Activated CD8-positive, alpha-beta T cell treated with anti-CD3 and anti-CD28 coated beads, Interleukin-2, amount 10 ng/mL, durations not matched to agents 7 days and 5 days (primary cell): Measurements from ENCODE around the gene RPGRIP1L. TPM values are rescaled to one million over a fixed set of nuclear protein-coding genes. Genes with fewer than 3 reads are reported as not detected.

Source experiments
- ATAC-seq: fragments of 150-1000 bp; cut with Tn5 transposase; one replicate; pipeline ENCODE4 v1.10.0; 2021; ENCODE audit warnings: moderate library complexity
- CTCF ChIA-PET: fragments of 350-600 bp; sonication (Branson Sonifier 250); formaldehyde crosslinking; loops from one replicate; lab custom pipeline; 2021; ENCODE audit warnings: antibody characterized with exemption; lab: Charles Lee
- POLR2A ChIA-PET: fragments of 350-600 bp; sonication (Branson Sonifier 250); formaldehyde crosslinking; loops from one replicate; lab custom pipeline; 2021; ENCODE audit warnings: antibody characterized with exemption; lab: Charles Lee
- DNase-seq: peaks from one replicate; pipeline ENCODE4 v3.0.0-alpha.2; 2020
- H3K27ac Mint-ChIP-seq: one replicate; pipeline ENCODE4 v1.8.0; 2021; ENCODE audit warnings: mild to moderate bottlenecking, mixed read lengths
- H3K27me3 Mint-ChIP-seq: one replicate; pipeline ENCODE4 v1.8.0; 2021; ENCODE audit warnings: low read depth, mixed read lengths
- H3K36me3 Mint-ChIP-seq: one replicate; pipeline ENCODE4 v1.8.0; 2021; ENCODE audit warnings: low read depth, mixed read lengths
- H3K4me1 Mint-ChIP-seq: one replicate; pipeline ENCODE4 v1.8.0; 2021; ENCODE audit warnings: low read depth, mixed read lengths
- H3K4me3 Mint-ChIP-seq: one replicate; pipeline ENCODE4 v1.8.0; 2021; ENCODE audit warnings: mild to moderate bottlenecking, mixed read lengths
- H3K9me3 Mint-ChIP-seq: one replicate; pipeline ENCODE4 v1.8.0; 2022; ENCODE audit warnings: mixed read lengths; ENCODE audit not compliant: insufficient read depth
- total RNA-seq, 2 experiments: library from RNA; stranded (reverse); gene quantifications; one replicate each; pipeline ENCODE4 v1.2.3, GENCODE V29; 2021

Gene RPGRIP1L
- total RNA-seq, 2 experiments from 2014 or later, result 6.1 TPM

- no peak for ATAC-seq
- POLR2A ChIA-PET, result no interaction called here
- Mint-ChIP-seq H3K36me3 (no peaks in the 10 kb centered on the region), H3K27me3 (no peaks in the 10 kb centered on the region), H3K4me3 (no peak overlapping the region), H3K9me3 (no peaks in the 10 kb centered on the region), H3K4me1 (no peaks in the 10 kb centered on the region), H3K27ac (no peak overlapping the region)
- CTCF ChIA-PET, result interaction anchor here (1.2 kb wide), 1 partner anchor 22 kb away, joined by 3 read pairs; no protein-coding TSS in a partner anchor
- DNase-seq, result no peak
These were observed 89.3 kb downstream of the RPGRIP1L start for GRCh38 chr16:53614346-53614745.

GRCh38 chr16:53612003-53612402 lies 91.7 kb downstream of the RPGRIP1L start:
- DNase-seq (no peak), ATAC-seq (no peak)
- CTCF ChIA-PET, result no interaction called here
- Mint-ChIP-seq H3K36me3 (no peaks in the 10 kb centered on the region), H3K4me3 (no peak overlapping the region), H3K27me3 (no peaks in the 10 kb centered on the region), H3K27ac (no peak overlapping the region), H3K4me1 (no peaks in the 10 kb centered on the region), H3K9me3 (no peaks in the 10 kb centered on the region)
- POLR2A ChIA-PET, result interaction anchor here (0.6 kb wide), 2 partner anchors 141 to 904 kb away, joined by 3 read pairs; no protein-coding TSS in a partner anchor

- CTCF ChIA-PET, result no interaction called here
- no peak overlapping the region for H3K4me3 Mint-ChIP-seq
- POLR2A ChIA-PET, result no interaction called here
- no peaks in the 10 kb centered on the region for H3K36me3 Mint-ChIP-seq
- no peaks in the 10 kb centered on the region for H3K9me3 Mint-ChIP-seq
- H3K27me3 Mint-ChIP-seq, result no peaks in the 10 kb centered on the region
- H3K27ac Mint-ChIP-seq, result no peak overlapping the region
- DNase-seq, result no peak
- ATAC-seq, result no peak
- H3K4me1 Mint-ChIP-seq, result no peaks in the 10 kb centered on the region
These were observed 92.4 kb downstream of the RPGRIP1L start for GRCh38 chr16:53611179-53611696.

- H3K4me3 Mint-ChIP-seq, result no peak overlapping the region
- CTCF ChIA-PET, result no interaction called here
- no peaks in the 10 kb centered on the region for H3K36me3 Mint-ChIP-seq
These were observed 94.1 kb downstream of the RPGRIP1L start for GRCh38 chr16:53609536-53609935.

GRCh38 chr16:53608094-53608493 lies 95.6 kb downstream of the RPGRIP1L start:
- Mint-ChIP-seq H3K4me3 (no peak overlapping the region), H3K36me3 (no peaks in the 10 kb centered on the region), H3K4me1 (no peaks in the 10 kb centered on the region), H3K27ac (no peak overlapping the region), H3K9me3 (no peaks in the 10 kb centered on the region), H3K27me3 (no peaks in the 10 kb centered on the region)
- DNase-seq (no peak), ATAC-seq (no peak)
- ChIA-PET POLR2A (no interaction called here), CTCF (no interaction called here)

More at GRCh38 chr16:53609536-53609935, 94.1 kb downstream of the RPGRIP1L start:
- POLR2A ChIA-PET, result no interaction called here
- ATAC-seq (no peak), DNase-seq (no peak)
- Mint-ChIP-seq H3K9me3 (no peaks in the 10 kb centered on the region), H3K27me3 (no peaks in the 10 kb centered on the region), H3K27ac (no peak overlapping the region), H3K4me1 (no peaks in the 10 kb centered on the region)

- H3K27me3 Mint-ChIP-seq, result no peaks in the 10 kb centered on the region
- POLR2A ChIA-PET, result no interaction called here
- H3K9me3 Mint-ChIP-seq, result no peaks in the 10 kb centered on the region
- no peak for ATAC-seq
- DNase-seq, result no peak
- H3K4me3 Mint-ChIP-seq, result no peak overlapping the region
- H3K36me3 Mint-ChIP-seq, result no peaks in the 10 kb centered on the region
- CTCF ChIA-PET, result no interaction called here
- H3K27ac Mint-ChIP-seq, result no peak overlapping the region
- no peaks in the 10 kb centered on the region for H3K4me1 Mint-ChIP-seq
These were observed 97.7 kb downstream of the RPGRIP1L start for GRCh38 chr16:53605831-53606400.

GRCh38 chr16:53605356-53605755 lies 98.3 kb downstream of the RPGRIP1L start:
- ATAC-seq, result no peak
- no peak for DNase-seq
- no peak overlapping the region for H3K4me3 Mint-ChIP-seq
- H3K27ac Mint-ChIP-seq, result no peak overlapping the region
- H3K27me3 Mint-ChIP-seq, result no peaks in the 10 kb centered on the region
- H3K4me1 Mint-ChIP-seq, result no peaks in the 10 kb centered on the region
- POLR2A ChIA-PET, result no interaction called here
- CTCF ChIA-PET, result no interaction called here
- no peaks in the 10 kb centered on the region for H3K9me3 Mint-ChIP-seq
- no peaks in the 10 kb centered on the region for H3K36me3 Mint-ChIP-seq

GRCh38 chr16:53601961-53602360 lies 101.7 kb downstream of the RPGRIP1L start:
- Mint-ChIP-seq H3K4me1 (no peaks in the 10 kb centered on the region), H3K27ac (no peak overlapping the region), H3K4me3 (no peak overlapping the region), H3K36me3 (no peaks in the 10 kb centered on the region), H3K27me3 (no peaks in the 10 kb centered on the region), H3K9me3 (no peaks in the 10 kb centered on the region)
- no peak for DNase-seq
- POLR2A ChIA-PET, result no interaction called here
- no peak for ATAC-seq
- CTCF ChIA-PET, result interaction anchor here (1.1 kb wide), 1 partner anchor 22 kb away, joined by 3 read pairs; no protein-coding TSS in a partner anchor

- POLR2A ChIA-PET, result no interaction called here
- no peak overlapping the region for H3K4me3 Mint-ChIP-seq
These were observed 103.0 kb downstream of the RPGRIP1L start for GRCh38 chr16:53600616-53601015.

GRCh38 chr16:53600126-53600525 lies 103.5 kb downstream of the RPGRIP1L start:
- H3K27ac Mint-ChIP-seq, result no peak overlapping the region
- CTCF ChIA-PET, result no interaction called here
- no peak for ATAC-seq
- DNase-seq, result no peak
- H3K27me3 Mint-ChIP-seq, result no peaks in the 10 kb centered on the region
- no peak overlapping the region for H3K4me3 Mint-ChIP-seq
- H3K4me1 Mint-ChIP-seq, result no peaks in the 10 kb centered on the region
- H3K9me3 Mint-ChIP-seq, result no peaks in the 10 kb centered on the region
- POLR2A ChIA-PET, result no interaction called here
- H3K36me3 Mint-ChIP-seq, result no peaks in the 10 kb centered on the region

More at GRCh38 chr16:53600616-53601015, 103.0 kb downstream of the RPGRIP1L start:
- Mint-ChIP-seq H3K4me1 (no peaks in the 10 kb centered on the region), H3K36me3 (no peaks in the 10 kb centered on the region), H3K27ac (no peak overlapping the region), H3K27me3 (no peaks in the 10 kb centered on the region), H3K9me3 (no peaks in the 10 kb centered on the region)
- CTCF ChIA-PET, result no interaction called here
- DNase-seq (no peak), ATAC-seq (no peak)

- ChIA-PET CTCF (no interaction called here), POLR2A (no interaction called here)
- Mint-ChIP-seq H3K36me3 (no peaks in the 10 kb centered on the region), H3K27ac (no peak overlapping the region), H3K27me3 (no peaks in the 10 kb centered on the region), H3K9me3 (no peaks in the 10 kb centered on the region), H3K4me1 (no peaks in the 10 kb centered on the region), H3K4me3 (no peak overlapping the region)
- ATAC-seq (no peak), DNase-seq (no peak)
These were observed 104.1 kb downstream of the RPGRIP1L start for GRCh38 chr16:53599548-53599947.

- ChIA-PET CTCF (no interaction called here), POLR2A (no interaction called here)
- no peaks in the 10 kb centered on the region for H3K27me3 Mint-ChIP-seq
- H3K36me3 Mint-ChIP-seq, result no peaks in the 10 kb centered on the region
- H3K4me3 Mint-ChIP-seq, result no peak overlapping the region
- no peak overlapping the region for H3K27ac Mint-ChIP-seq
- ATAC-seq (no peak), DNase-seq (no peak)
- no peaks in the 10 kb centered on the region for H3K4me1 Mint-ChIP-seq
- H3K9me3 Mint-ChIP-seq, result no peaks in the 10 kb centered on the region
These were observed 105.0 kb downstream of the RPGRIP1L start for GRCh38 chr16:53598511-53599275.
